Measurements from ENCODE around the gene XIRP1.
A peak's percentile ranks its signal among the peaks of the same experiment; 100 is the strongest.
"Not testable (repeated sequence)": the region's sequence is repeated elsewhere in the genome, so short reads cannot be mapped to it uniquely, and the experiment has no call there.

The XIRP1 gene

DNA sequence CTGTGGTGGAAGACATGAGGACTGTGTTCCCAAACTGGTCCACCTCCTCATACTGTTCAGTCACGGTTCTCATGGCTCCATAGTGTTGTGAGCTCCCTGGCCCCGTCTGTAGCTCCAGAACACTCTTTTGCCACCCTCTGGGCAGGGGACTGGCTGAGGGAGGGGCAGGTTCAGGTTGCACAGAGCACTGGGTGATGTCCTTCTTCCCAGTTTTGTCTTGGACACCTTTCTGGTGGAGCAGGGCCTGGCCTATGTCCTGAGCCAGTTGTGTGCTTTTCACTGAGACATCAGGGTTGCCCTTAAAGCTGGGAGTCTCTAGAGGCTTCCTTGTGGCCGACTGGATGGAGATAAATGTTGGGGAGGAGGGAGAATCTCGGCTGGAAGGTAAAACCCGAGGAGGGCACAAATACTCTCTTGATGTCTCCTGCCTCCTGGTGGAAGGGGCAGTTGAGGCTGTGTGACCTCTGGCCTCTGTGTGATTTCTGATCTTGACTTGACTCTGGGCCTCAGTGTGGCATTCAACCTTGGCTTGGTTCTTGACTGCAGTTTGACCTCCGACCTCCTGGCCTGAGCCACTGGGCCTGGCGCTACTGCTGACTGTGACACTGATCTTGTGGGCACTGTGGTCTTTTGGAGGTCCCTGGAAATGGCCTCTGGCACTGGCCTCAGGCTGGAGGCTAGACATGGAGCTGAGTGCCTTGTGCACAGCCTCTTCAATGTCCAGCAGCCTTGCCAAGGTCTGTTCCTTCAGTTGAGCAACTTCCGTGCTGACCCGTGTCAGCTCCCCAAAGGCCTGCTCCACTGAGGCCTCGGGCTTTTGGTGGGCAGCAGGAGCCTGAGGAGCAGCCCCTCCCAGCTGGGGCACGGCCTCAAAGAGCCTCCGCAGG is 8.1 kb downstream of the XIRP1 start:
- Mint-ChIP-seq H3K4me3 (no peak overlapping the region), H3K27ac (no peak overlapping the region), H3K4me1 (peaks cover 19% of the 10 kb centered on the region), H3K9me3 (no peaks in the 10 kb centered on the region), H3K36me3 (no peaks in the 10 kb centered on the region), H3K27me3 (no peaks in the 10 kb centered on the region)

DNA sequence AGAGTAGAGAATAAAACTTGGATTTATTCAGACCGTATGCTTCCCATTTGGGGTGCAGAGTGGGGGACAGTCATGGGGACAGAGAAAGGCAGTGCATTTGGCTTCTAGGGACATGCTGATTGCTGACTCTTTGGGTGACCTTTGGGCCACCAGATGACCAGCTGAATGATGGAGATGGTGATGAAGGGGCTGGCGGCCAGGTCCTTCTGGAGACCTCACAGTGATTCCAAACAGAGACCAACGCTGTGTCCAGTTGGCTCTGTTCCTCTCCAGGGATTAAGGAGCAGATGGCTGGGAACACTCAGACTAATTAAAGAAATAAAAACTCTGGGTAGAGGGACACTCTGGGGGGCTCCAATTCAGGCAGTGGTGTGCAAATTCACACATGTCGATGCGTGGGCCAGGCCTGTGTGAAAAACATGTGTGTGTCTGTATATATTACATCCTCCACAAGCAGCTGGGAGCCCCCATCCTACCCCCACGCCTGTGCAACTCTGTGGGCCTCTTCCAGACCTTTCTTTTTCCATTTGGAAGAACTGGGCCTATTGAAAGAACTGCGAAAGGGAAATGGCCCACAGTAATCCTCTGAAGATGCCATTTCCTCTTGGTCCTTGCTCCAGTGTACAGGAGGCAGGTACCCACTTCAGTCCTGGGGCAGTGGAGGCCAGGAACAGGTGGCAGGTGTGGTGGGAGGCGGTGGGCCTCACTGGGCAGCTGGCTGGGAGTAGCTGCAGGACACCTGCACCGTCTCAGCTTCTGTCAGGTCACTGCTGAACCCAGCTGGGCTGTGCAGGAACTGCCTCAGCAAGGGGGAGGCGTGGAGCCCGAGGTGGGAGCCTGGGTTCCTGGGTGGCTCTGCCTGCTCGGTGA is 8.9 kb downstream of the XIRP1 start:
- Mint-ChIP-seq H3K4me1 (peaks cover 27% of the 10 kb centered on the region), H3K4me3 (no peak overlapping the region), H3K9me3 (no peaks in the 10 kb centered on the region), H3K36me3 (no peaks in the 10 kb centered on the region), H3K27me3 (no peaks in the 10 kb centered on the region), H3K27ac (no peak overlapping the region)

DNA sequence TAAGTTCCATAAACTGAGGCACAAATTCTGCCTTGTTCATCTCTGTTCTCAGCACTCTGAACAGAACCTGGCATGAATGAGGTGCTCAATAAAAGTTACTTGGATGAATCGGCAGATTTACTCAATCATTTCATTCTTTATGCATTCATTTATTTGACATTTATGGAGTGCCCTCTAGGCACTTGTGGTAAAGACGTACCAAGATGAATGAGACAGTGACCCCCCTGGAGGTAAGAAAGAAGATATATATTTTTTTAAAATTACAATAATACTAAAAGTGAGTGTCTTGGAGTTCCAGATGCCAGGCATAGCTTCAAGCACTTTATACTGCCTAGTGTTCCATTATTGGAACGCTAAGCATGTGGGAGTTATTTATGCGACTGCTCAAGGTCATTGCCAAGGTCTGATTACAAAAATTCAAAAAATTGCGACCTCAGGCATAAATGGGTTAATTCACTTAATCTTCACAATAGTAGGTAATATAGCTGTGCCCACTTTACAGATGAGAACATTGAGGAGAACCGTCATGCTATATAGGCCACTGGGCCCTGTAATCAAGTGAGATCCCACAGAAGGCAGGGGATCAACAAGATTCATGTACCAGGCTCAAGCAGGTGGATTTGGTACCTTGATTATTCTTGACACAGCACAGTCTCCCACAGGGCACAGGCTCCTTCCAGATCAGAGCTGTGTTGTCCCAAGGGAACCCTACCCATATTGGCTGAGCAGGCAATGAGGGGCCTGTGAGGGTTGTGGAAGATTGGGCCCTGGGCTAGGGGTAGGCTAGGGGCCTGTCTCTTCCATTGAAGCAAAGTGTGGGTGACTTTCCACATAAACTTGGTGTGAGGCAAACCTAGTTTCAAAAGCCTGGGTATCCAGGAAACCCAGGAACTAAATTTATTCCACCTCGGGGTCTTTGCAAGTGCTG is 10.7 kb downstream of the XIRP1 start:
- Mint-ChIP-seq H3K4me3 (peak overlapping the region; percentile 89), H3K27me3 (no peaks in the 10 kb centered on the region), H3K9me3 (no peaks in the 10 kb centered on the region), H3K4me1 (peaks cover 41% of the 10 kb centered on the region), H3K36me3 (no peaks in the 10 kb centered on the region), H3K27ac (peak overlapping the region; percentile 75)

DNA sequence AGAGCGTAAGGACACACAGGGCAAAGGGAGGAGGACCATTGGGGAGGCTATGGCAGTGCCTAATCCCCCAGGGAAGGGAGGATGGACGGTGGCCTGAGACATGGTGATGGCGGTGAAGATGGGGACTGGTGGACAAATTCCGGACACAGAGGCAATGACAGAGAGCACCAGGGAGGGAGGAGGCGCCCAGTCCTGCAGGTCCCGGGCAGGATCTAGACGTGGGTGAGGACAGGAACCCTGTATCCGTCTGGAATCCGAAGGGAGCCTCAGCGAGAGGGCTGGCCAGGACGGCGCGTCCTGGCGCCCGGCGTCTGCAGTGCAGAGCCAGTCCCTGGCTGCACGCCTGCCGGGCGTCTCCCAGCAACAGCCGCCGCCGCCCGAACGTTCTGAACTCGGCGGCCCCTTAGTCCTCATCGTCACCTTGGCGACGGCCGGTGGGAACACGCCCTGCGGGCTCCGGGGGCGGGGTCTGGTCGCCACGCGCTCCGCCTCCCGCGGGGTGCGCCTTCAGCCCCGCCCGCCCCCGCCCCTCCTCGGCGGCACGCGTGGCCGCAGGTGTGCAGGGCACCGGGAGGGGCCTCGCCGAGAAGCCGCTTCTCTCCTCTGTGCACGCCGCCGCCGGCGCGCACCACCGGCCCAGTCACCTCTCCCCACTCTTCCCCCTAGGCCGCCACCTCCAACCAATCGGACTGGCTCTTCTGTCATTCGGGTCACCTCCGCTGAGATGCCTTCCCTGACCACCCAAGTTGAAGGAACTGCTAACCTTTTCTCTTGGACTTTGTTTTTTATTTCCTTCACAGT is 11.6 kb downstream of the XIRP1 start:
- Mint-ChIP-seq H3K9me3 (no peaks in the 10 kb centered on the region), H3K27ac (peak overlapping the region; percentile 76), H3K36me3 (no peaks in the 10 kb centered on the region), H3K27me3 (no peaks in the 10 kb centered on the region), H3K4me3 (peak overlapping the region; percentile 89), H3K4me1 (peaks cover 47% of the 10 kb centered on the region)

DNA sequence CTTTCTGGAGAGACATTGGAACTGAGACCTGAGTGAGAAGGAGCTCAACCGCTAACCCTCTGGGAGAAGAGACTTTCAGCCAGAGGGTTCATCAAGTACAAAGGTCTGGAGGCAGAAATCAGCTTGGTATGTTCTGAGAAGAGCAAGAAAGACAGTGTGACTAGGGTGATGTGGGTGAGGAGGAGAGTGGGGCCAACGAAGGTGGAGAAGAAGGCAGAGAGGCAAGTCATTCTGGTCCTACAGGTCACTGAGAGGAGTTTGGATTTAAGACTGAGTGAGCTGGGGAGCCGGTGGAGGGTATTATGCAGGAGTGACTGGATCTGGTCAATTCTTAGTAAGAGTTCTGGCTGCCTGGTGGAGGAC is 12.2 kb downstream of the XIRP1 start:
- Mint-ChIP-seq H3K27me3 (no peaks in the 10 kb centered on the region), H3K4me1 (peaks cover 47% of the 10 kb centered on the region), H3K4me3 (peak overlapping the region; percentile 89), H3K9me3 (no peaks in the 10 kb centered on the region), H3K27ac (peak overlapping the region; percentile 76), H3K36me3 (no peaks in the 10 kb centered on the region)

DNA sequence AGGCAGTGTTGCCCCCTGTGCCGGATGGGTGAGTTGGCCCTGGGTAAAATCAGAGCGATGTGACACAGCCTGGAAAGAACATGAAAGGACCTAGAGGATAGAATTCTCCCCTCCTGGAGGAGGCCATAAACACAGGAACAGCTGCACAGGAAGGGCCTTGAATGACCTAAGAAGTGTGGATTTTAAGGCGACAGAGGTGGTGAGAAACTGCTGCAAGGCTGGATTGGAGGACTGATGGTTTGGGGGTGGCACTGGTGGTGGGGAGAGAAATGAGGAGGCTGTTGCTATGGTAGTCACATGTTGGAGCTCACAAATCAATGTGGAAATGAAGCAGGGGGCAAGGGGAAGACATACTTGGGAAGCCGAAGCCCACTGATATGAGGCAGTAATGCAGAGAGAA is 13.8 kb downstream of the XIRP1 start:
- H3K4me1 Mint-ChIP-seq: peaks cover 47% of the 10 kb centered on the region
- peak overlapping the region; percentile 56 for H3K4me3 Mint-ChIP-seq
- no peaks in the 10 kb centered on the region for H3K36me3 Mint-ChIP-seq

DNA sequence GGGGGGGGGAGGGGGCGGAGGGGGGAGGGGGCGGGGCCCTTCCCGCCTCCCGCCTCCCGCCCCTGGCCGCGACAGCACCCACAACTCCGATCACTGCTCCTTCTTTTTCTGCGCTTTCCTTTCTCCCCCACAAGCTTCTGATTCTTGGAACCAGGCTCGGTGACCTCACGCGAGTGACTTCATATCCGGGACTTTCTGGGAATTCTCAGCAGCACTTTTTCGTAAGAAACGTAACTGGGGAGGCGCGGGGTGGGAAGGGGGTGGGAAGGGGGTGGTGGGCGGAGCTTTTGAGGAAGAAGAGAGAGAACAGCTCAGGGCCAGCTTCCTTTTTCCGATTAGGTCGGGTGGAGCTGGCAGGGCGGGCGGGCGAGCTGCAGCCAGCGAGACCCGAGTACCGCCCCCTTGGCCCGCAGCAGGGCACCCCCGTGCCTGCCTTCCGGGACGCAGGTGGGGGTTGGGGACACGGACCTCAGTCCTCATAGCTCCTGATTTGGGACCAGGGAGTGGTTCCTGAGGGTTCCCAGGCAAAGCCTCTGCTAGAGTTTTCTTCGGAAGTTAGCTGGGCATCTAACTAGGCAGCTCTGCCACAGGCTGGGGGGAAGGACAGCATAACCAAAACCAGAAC is 14.6 kb downstream of the XIRP1 start:
- Mint-ChIP-seq H3K9me3 (no peaks in the 10 kb centered on the region), H3K4me1 (peaks cover 47% of the 10 kb centered on the region), H3K36me3 (no peaks in the 10 kb centered on the region), H3K27ac (peak overlapping the region; percentile 81), H3K27me3 (no peaks in the 10 kb centered on the region), H3K4me3 (peak overlapping the region; percentile 72)

More for the DNA sequence above, 13.8 kb downstream of the XIRP1 start:
- Mint-ChIP-seq H3K27ac (peak overlapping the region; percentile 31), H3K27me3 (no peaks in the 10 kb centered on the region), H3K9me3 (no peaks in the 10 kb centered on the region)

DNA sequence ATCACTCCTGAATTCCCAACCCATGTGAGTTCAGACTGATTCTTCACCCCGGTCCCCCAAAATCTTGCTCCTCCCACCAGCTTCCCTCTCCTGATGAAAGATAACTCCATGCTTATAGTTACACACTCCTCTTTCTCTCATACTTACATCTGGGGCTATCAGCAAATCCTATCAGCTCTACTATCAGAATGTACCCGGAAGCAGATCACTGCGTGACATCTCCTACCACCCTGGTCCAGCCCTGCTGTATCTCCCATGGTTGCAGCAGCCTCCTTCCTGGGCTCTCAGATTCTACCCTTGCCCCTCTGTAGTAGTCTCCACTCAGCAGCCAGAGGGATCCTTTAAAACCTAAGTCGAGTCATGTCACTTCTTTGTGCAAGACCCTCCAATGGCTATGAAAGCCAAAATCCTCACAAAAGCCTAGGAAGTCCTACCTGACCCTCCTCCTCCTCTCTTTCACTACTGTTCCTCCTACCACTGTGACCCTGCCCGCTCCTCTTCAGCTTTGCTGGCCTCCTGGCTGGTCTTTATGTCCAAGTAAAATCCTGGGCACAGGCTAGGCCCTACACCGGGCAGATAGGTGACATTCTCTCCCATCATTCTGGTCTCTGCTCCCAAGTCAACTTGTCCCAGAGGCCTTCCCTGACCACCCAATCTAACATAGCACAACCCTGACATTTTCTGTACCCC is 16.2 kb downstream of the XIRP1 start:
- no peaks in the 10 kb centered on the region for H3K27me3 Mint-ChIP-seq
- peak overlapping the region; percentile 64 for H3K27ac Mint-ChIP-seq
- peaks cover 44% of the 10 kb centered on the region for H3K4me1 Mint-ChIP-seq
- no peaks in the 10 kb centered on the region for H3K9me3 Mint-ChIP-seq
- no peaks in the 10 kb centered on the region for H3K36me3 Mint-ChIP-seq
- H3K4me3 Mint-ChIP-seq: peak overlapping the region; percentile 1

DNA sequence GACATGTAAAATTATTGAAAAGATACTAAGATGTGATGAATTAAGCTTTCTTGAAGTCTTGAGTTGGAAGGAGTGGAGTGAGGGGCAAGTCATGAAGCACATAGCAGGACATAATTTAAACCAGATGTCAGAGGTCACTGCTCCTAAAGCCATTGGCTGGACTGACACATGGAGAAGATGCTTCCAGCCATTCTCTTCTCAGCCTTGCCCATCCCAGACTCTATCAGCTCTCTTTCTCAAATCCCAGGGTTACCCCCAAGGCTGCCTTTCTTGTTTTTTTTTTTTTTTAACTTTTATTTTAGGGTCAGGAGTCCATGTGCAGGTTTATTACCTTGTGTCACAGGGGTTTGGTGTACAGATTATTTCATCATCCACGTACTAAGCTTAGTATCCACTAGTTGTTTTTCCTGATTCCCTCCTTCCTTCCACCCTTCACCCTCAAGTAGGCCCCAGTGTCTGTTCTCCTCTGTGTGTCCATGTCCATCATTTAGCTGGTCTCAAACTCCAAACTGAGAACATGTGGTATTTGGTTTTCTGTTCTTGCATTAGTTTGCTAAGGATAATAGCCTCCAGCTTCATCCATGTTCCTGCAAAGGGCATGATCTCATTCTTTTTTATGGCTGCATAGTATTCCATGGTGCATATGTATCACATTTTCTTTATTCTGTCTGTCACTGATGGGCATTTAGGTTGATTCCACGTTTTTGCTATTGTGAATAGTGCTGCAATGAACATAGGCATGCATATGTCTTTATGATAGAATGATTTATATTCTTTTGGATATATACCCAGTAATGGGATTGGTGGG is 18.9 kb downstream of the XIRP1 start:
- H3K27me3 Mint-ChIP-seq: no peaks in the 10 kb centered on the region
- H3K4me1 Mint-ChIP-seq: peaks cover 20% of the 10 kb centered on the region
- H3K27ac Mint-ChIP-seq: no peak overlapping the region
- no peaks in the 10 kb centered on the region for H3K9me3 Mint-ChIP-seq
- H3K4me3 Mint-ChIP-seq: no peak overlapping the region
- no peaks in the 10 kb centered on the region for H3K36me3 Mint-ChIP-seq

DNA sequence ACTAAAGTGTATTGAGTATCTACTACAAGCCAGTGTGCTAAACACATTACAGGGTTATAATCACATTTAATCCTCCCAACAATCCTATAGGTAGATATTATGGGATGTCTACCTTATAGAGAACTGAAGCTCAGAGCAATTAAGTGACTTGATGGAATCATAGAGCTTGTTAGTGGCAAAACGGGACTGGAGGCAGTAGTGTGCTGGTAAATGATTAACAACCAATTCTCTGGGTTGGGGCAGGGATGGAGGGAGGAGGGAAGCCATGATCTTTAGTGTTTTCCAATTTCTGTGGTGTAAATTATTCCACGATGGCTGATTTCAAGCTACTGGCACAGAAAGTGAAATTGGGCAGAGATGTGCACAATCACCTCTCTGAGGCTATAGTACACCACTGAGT is 20.5 kb downstream of the XIRP1 start:
- Mint-ChIP-seq H3K4me1 (peaks cover 7% of the 10 kb centered on the region), H3K4me3 (no peak overlapping the region), H3K27me3 (no peaks in the 10 kb centered on the region), H3K9me3 (no peaks in the 10 kb centered on the region), H3K27ac (no peak overlapping the region), H3K36me3 (no peaks in the 10 kb centered on the region)

DNA sequence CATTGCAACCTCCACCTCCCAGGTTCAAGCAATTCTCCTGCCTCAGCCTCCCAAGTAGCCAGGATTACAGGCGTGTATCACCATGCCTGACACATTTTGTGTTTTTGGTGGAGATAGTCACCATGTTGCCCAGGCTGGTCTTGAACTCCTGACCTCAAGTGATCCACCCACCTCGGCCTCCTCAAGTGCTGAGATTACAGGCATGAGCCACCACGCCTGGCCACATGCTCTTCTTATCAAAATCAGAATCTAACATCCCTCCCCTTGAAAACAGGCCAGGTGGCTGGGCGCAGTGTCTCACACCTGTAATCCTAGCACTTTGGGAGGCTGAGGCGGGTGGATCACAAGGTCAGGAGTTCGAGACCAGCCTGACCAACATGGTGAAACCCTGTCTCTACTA is 21.5 kb downstream of the XIRP1 start:
- not testable (repeated sequence) for H3K36me3 Mint-ChIP-seq, H3K27me3 Mint-ChIP-seq, H3K27ac Mint-ChIP-seq, H3K4me1 Mint-ChIP-seq, H3K4me3 Mint-ChIP-seq, H3K9me3 Mint-ChIP-seq

DNA sequence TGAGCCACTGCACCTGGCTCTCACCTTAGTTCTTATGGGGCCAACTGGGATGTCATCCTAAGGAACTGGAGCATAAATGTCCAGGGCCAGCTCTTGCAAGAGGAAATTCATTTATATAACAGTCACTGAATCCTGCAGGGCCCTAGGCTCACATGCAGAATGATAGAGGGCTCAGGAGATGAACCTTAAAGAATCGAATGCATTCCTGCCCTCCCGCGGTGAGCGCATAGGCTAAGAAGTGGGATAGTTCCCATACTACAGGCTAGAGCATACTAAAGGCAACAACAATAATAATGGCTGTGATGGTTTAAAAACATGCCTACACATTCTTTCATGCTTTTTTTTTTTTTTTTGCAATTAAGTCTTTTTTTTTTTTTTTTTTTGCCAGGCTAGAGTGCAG is 21.9 kb downstream of the XIRP1 start:
- Mint-ChIP-seq H3K4me3 (no peak overlapping the region), H3K9me3 (no peaks in the 10 kb centered on the region), H3K27me3 (no peaks in the 10 kb centered on the region), H3K36me3 (no peaks in the 10 kb centered on the region), H3K27ac (no peak overlapping the region), H3K4me1 (peaks cover 6% of the 10 kb centered on the region)

DNA sequence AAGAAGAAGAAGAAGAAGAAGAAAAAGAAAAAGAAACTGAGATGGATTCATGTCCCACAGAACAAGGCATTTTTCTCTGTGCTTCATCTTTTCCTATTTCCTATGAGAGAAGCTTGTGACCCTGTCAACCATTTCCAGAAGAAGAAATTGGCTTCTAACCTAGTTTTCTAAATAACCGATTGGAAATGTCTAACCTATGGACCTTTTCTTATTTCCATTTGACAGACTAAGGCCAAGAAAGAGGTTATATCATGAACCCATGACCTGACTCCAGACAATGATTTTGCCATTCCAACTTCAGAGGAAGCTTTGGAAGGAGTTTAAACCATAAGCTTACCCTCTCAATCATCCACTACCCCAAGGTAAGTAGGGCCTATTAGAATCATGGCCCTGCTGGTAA is 22.7 kb downstream of the XIRP1 start:
- Mint-ChIP-seq H3K27me3 (no peaks in the 10 kb centered on the region), H3K27ac (no peak overlapping the region), H3K4me3 (no peak overlapping the region), H3K36me3 (no peaks in the 10 kb centered on the region), H3K4me1 (peaks cover 6% of the 10 kb centered on the region), H3K9me3 (no peaks in the 10 kb centered on the region)

Measured in activated naive CD4-positive, alpha-beta T cell treated with anti-CD3 and anti-CD28 coated beads, Interleukin-2, amount 50 U/mL, for 24 hours (primary cell).